ENCODE measurements around the gene SUN5. TPM values are rescaled to one million over a fixed set of nuclear protein-coding genes. Genes with fewer than 3 reads are reported as not detected.

Gene SUN5
- total RNA-seq, 4 donors from 2014 or later = not detected

DNA sequence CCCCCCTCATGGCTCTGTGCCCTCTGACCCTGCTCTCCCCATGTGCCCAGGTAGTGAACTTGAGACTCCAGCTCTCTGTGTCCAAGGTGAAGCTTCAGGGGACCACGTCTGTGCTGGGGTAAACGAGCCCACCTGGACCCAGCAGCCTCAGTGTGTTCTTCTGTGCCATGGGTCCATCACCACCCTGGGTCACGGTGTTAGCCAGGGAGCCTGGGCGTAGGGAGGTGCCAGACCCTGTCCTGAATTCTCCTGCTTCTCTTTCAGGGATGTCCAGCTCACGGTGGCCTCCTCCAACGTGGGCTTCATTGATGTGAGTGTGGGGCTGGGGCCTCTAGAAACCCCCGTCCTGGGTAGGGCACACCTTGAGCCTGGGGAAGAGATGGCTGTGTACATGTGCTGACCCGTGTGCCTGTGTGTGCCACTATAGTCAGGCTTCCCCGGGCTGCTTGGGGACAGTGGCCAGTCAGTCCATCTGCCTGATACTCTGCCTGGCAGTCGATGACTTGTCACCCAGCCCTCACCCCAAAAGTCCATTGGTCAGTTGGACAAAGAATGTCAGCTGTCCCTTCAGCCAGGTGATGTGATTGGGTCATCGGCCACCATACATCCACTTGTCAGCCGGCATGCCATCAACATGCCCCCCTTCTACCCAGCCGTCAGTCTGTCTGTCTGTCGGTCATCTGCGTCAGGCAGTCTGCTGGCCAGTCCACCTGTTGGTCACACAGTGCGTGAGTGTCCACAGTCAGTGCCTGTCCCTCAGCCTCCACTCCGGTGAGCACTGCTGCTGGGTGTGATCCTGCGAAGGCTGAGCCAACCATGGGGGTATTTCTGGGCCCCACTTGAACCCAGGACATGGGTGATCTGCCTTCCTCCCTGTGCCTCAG, 16.3 kb upstream of the SUN5 start:
- Histone ChIP-seq H3K4me1 (no peaks in the 10 kb centered on the region), H3K9me3 (no peaks in the 10 kb centered on the region), H3K36me3 (no peaks in the 10 kb centered on the region), H3K27me3 (no peaks in the 10 kb centered on the region), H3K27ac (no peak overlapping the region), H3K4me3 (replicated peaks in 1 of 3) (no peak overlapping the region)
- TF ChIP-seq POLR2A (IDR thresholded peaks at IDR 0.05) = no peak
- TF ChIP-seq, protein P1, sequence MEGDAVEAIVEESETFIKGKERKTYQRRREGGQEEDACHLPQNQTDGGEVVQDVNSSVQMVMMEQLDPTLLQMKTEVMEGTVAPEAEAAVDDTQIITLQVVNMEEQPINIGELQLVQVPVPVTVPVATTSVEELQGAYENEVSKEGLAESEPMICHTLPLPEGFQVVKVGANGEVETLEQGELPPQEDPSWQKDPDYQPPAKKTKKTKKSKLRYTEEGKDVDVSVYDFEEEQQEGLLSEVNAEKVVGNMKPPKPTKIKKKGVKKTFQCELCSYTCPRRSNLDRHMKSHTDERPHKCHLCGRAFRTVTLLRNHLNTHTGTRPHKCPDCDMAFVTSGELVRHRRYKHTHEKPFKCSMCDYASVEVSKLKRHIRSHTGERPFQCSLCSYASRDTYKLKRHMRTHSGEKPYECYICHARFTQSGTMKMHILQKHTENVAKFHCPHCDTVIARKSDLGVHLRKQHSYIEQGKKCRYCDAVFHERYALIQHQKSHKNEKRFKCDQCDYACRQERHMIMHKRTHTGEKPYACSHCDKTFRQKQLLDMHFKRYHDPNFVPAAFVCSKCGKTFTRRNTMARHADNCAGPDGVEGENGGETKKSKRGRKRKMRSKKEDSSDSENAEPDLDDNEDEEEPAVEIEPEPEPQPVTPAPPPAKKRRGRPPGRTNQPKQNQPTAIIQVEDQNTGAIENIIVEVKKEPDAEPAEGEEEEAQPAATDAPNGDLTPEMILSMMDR (IDR thresholded peaks at IDR 0.05) = no peak
- WGBS, 2 donors = 91 to 98% methylated on average over 10 to 11 of the region's 18 CpGs
- no peak for DNase-seq
- intact Hi-C loops (cut with DNase I) = no loop called here

DNA sequence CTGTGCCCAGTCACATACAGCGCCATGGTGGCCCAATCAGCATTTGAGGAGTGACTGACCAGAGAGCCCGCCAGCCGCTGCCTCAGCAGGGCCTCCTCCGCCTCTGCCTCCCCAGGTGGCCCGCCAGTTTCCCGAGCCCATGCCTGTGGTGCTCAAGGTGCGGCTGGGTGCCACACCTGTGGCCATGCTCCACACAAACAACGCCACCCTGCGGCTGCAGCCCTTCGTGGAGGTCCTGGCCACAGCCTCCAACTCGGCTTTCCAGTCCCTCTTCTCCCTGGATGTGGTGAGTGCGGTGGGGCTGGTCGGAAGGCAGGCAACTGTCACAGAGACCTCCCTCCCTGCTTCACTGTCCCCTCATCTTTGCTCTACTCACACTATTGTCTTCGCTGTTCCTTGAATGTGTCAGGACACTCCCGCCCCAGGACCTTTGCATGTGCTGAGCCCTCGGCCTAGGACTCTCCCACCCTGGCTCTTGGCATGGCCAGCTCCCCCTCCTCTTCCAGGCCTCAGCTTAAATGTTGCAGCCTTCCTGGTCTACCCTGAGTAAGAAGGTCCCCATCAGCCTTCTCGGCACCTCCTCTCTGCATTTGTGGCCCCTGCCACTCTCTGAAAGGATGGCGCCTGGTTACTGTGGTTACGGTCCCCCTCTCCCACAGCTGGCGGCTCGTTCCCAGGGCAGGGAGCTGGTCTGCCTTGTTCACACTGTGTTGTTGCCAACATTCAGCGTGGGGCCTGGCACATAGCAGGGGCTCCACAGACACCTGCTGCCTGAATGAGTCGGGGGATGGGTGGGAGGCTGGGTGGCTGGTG, 15.4 kb upstream of the SUN5 start:
- intact Hi-C loops (cut with DNase I) = no loop called here
- no peaks in the 10 kb centered on the region for H3K36me3 ChIP-seq
- no peaks in the 10 kb centered on the region for H3K9me3 ChIP-seq
- TF ChIP-seq POLR2A (IDR thresholded peaks at IDR 0.05) = no peak
- TF ChIP-seq, protein P1 (IDR thresholded peaks at IDR 0.05) = no peak
- 94 to 95% methylated on average over 16 to 22 of the region's 23 CpGs for WGBS, 2 donors
- no peak overlapping the region for H3K4me3 ChIP-seq (replicated peaks in 1 of 3)
- H3K27me3 ChIP-seq = no peaks in the 10 kb centered on the region
- no peak for DNase-seq
- no peak overlapping the region for H3K27ac ChIP-seq
- H3K4me1 ChIP-seq = no peaks in the 10 kb centered on the region

- no peaks in the 10 kb centered on the region for H3K27me3 ChIP-seq
- DNase-seq = no peak
- no peaks in the 10 kb centered on the region for H3K36me3 ChIP-seq
- H3K4me1 ChIP-seq = no peaks in the 10 kb centered on the region
- H3K4me3 ChIP-seq (replicated peaks in 1 of 3) = no peak overlapping the region
- H3K27ac ChIP-seq = no peak overlapping the region
- WGBS, 2 donors = 71 to 86% methylated on average over 14 of the region's 14 CpGs
- no peaks in the 10 kb centered on the region for H3K9me3 ChIP-seq
- intact Hi-C loops (cut with DNase I) = no loop called here
- TF ChIP-seq POLR2A (IDR thresholded peaks at IDR 0.05) = no peak
- TF ChIP-seq, protein P1 (IDR thresholded peaks at IDR 0.05) = no peak
These were observed 14.1 kb upstream of the SUN5 start for GRCh38 chr20:33018169-33018931.

GRCh38 chr20:33017542-33017941, 13.3 kb upstream of the SUN5 start:
- no peak overlapping the region for H3K4me3 ChIP-seq (replicated peaks in 1 of 3)
- WGBS, 2 donors = 85 to 89% methylated on average over 7 of the region's 7 CpGs
- H3K27me3 ChIP-seq = no peaks in the 10 kb centered on the region
- H3K4me1 ChIP-seq = no peaks in the 10 kb centered on the region
- H3K9me3 ChIP-seq = no peaks in the 10 kb centered on the region
- intact Hi-C loops (cut with DNase I) = no loop called here
- TF ChIP-seq, protein P1 (IDR thresholded peaks at IDR 0.05) = no peak
- no peak for TF ChIP-seq POLR2A (IDR thresholded peaks at IDR 0.05)
- H3K27ac ChIP-seq = no peak overlapping the region
- no peak for DNase-seq
- no peaks in the 10 kb centered on the region for H3K36me3 ChIP-seq
